K562 (cell line): ENCODE results near the gene MOB1B. TPM values are rescaled to one million over a fixed set of nuclear protein-coding genes. Genes with fewer than 3 reads are reported as not detected.

Experiments used
- GABPA ChIP-seq: fragments of 200-800 bp; sonication (Bioruptor generic); conservative IDR thresholded peaks from 2 replicates; pipeline ENCODE4 v1.6.1; 2016; ENCODE audit warnings: low read depth, missing genetic modification characterization, missing compliant biosample characterization
- polyA plus RNA-seq, 8 experiments: library from polyadenylated mRNA; depleted of rRNA in 4 of 8; stranded (reverse) in 5 of 8; unstranded in 3 of 8; fragments of >200 nt; fragmentation: Nextera tagmentation in 2 of 8; fragmentation: Illumina TruSeq in 1 of 8; extraction: Ambion mirVana in 2 of 8; extraction: Trizol in 1 of 8; gene quantifications; 2 replicates each; pipeline versions ENCODE4 v1.2.1 to v1.2.3, GENCODE V29; 2011 to 2014; ENCODE audit warnings: inconsistent platforms in 1 of 8, missing spikeins in 1 of 8
- total RNA-seq, 7 experiments: library from RNA; depleted of rRNA in 6 of 7; stranded (reverse); fragments of >200 nt in 6 of 7; fragmentation: Illumina TruSeq in 2 of 7; extraction: Trizol in 2 of 7; gene quantifications; 2 replicates each; pipeline versions ENCODE4 v1.2.1 to v1.2.3, GENCODE V29; 2011 to 2021; ENCODE audit warnings: low replicate concordance in 1 of 7
- TF ChIP-seq, protein P1 (sequence below): fragments of 450-650 bp; IDR thresholded peaks from 2 replicates; pipeline ENCODE4 v1.6.1; 2016; ENCODE audit warnings: low read depth
- TF ChIP-seq, protein P2 (sequence below): fragments of 450-650 bp; IDR thresholded peaks from 2 replicates; pipeline ENCODE4 v1.6.1; 2016

The MOB1B gene
- total and polyA plus RNA-seq, 9 of the 15 experiments (the other 6 are each of a cell fraction or from before 2014, with no cell fraction given) = 8.4 to 37.8 (median 19.0) TPM

DNA sequence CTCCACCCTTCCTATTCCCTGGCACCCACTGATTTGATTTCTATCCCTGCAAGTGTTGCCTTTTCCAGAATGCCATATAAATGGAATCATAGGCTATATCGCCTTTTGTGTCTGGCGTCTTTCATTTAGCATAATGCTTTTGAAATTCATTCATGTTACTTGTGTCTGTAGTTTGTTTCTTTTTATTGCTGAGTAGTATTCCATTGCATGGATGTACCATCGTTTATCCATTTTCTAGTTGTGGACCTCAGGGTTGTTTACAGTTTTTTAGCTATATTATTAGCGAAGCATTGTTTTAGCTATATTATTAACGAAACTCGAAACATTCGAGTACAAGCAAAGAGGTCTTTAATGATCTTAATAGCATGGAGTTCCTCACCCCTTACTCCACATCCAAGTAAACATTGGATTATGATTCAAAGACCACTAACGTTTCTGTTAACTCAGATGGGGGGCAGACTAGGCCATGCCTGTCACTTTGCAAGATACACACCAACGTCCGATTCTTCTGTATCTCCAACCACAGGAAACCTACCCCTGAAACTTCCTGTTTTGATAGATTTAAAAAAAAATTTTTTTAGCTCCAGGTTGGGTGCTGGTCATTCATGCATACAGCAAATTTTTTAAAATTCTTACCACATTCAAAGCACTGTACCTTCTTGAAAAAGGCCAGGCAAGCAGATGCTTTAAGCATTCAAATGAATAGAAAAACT, 92.4 kb downstream of the MOB1B start (continued):
- TF ChIP-seq, protein P1, sequence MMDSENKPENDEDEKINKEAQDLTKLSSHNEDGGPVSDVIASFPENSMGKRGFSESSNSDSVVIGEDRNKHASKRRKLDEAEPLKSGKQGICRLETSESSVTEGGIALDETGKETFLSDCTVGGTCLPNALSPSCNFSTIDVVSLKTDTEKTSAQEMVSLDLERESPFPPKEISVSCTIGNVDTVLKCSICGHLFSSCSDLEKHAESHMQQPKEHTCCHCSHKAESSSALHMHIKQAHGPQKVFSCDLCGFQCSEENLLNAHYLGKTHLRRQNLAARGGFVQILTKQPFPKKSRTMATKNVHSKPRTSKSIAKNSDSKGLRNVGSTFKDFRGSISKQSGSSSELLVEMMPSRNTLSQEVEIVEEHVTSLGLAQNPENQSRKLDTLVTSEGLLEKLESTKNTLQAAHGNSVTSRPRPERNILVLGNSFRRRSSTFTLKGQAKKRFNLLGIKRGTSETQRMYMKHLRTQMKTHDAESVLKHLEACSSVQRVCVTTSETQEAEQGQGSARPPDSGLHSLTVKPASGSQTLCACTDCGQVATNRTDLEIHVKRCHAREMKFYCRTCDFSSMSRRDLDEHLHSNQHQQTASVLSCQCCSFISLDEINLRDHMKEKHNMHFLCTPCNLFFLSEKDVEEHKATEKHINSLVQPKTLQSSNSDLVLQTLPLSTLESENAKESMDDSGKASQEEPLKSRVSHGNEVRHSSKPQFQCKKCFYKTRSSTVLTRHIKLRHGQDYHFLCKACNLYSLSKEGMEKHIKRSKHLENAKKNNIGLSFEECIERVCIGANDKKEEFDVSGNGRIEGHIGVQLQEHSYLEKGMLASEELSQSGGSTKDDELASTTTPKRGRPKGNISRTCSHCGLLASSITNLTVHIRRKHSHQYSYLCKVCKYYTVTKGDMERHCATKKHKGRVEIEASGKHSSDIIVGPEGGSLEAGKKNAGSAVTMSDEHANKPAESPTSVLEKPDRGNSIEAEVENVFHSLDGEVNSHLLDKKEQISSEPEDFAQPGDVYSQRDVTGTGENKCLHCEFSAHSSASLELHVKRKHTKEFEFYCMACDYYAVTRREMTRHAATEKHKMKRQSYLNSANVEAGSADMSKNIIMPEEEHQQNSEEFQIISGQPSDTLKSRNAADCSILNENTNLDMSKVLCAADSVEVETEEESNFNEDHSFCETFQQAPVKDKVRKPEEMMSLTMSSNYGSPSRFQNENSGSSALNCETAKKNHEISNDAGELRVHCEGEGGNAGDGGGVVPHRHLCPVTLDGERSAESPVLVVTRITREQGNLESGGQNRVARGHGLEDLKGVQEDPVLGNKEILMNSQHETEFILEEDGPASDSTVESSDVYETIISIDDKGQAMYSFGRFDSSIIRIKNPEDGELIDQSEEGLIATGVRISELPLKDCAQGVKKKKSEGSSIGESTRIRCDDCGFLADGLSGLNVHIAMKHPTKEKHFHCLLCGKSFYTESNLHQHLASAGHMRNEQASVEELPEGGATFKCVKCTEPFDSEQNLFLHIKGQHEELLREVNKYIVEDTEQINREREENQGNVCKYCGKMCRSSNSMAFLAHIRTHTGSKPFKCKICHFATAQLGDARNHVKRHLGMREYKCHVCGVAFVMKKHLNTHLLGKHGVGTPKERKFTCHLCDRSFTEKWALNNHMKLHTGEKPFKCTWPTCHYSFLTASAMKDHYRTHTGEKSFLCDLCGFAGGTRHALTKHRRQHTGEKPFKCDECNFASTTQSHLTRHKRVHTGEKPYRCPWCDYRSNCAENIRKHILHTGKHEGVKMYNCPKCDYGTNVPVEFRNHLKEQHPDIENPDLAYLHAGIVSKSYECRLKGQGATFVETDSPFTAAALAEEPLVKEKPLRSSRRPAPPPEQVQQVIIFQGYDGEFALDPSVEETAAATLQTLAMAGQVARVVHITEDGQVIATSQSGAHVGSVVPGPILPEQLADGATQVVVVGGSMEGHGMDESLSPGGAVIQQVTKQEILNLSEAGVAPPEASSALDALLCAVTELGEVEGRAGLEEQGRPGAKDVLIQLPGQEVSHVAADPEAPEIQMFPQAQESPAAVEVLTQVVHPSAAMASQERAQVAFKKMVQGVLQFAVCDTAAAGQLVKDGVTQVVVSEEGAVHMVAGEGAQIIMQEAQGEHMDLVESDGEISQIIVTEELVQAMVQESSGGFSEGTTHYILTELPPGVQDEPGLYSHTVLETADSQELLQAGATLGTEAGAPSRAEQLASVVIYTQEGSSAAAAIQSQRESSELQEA = no peak
- 0 out of 2 replicates have a peak, but pooled peaks have one; percentile 15 for TF ChIP-seq GABPA
- TF ChIP-seq, protein P2, sequence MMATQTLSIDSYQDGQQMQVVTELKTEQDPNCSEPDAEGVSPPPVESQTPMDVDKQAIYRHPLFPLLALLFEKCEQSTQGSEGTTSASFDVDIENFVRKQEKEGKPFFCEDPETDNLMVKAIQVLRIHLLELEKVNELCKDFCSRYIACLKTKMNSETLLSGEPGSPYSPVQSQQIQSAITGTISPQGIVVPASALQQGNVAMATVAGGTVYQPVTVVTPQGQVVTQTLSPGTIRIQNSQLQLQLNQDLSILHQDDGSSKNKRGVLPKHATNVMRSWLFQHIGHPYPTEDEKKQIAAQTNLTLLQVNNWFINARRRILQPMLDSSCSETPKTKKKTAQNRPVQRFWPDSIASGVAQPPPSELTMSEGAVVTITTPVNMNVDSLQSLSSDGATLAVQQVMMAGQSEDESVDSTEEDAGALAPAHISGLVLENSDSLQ = peak; percentile 51; the same call in 1 of the 2 replicates
